DMS79 (cell line): Measurements from ENCODE around the gene SLC25A26.
"Not testable (repeated sequence)": the region's sequence is repeated elsewhere in the genome, so short reads cannot be mapped to it uniquely, and the experiment has no call there.

Experiments used
- DNase-seq: peaks from one replicate; lab custom pipeline; 2025; lab: John Stamatoyannopoulos, UW

SLC25A26 gene

DNA sequence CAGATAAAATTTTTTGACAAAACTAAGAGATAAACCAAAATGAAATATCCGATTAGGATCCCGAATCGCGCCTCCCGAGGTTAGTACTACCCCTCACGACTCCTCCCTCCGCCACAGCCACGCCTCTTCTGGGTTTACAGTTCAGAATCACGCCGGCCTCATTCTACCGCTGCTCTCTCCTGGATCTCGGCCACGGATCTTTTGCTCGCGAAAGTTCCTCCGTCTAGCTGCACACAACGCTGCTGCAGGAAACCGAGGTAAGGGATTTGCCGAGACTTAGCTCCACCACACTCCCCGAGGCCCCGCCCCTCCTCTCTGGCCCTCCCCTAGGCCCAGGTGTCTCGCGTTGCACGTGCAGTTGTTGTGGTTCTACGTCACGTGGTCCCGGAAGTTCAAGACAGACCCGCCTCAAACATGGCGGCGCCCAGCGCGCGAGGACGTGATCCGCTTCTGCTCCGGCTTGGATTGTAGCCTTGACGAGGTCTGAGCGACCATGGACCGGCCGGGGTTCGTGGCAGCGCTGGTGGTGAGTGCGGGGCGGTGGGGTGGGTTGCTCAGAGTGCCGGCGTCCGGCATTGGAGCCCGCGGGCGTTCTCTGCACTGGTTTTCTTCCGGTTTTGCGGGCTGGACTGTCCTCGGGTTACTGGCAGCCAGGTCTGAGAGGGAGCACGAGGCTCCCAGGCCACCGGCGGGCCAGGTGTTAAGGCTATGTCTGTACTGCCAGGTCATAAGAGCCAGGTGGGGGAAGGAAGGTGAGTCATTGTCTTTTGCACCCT lies at the start of gene SLC25A26:
Gene SLC25A26 (plus strand): TSS at position 400 of the 776 bp plus-strand sequence. CDS start 94 bp downstream, at position 494.
- DNase-seq = peak; percentile 77

GRCh38 chr3:66172394-66172793 lies 48.4 kb upstream of the SLC25A26 start:
- DNase-seq = no peak

DNA sequence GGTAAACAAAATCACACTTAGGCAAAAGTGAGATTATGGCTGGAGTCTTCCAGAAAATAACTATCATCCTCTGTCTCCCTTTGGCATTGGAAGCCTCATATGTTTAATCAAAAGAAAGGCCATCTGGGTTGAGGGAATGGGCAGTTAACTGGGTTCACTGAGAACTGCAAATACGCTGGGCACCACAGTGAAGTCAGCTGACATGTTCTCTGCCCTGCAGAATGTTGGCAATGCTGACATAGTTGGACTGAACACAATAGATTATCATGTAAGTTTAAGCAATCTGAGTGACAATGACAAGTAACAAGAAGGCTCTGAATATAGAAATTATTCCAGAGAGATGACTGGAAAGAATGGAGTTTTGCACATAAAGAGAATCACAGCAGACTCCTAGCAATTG lies 43.8 kb upstream of the SLC25A26 start:
- DNase-seq = no peak

DNA sequence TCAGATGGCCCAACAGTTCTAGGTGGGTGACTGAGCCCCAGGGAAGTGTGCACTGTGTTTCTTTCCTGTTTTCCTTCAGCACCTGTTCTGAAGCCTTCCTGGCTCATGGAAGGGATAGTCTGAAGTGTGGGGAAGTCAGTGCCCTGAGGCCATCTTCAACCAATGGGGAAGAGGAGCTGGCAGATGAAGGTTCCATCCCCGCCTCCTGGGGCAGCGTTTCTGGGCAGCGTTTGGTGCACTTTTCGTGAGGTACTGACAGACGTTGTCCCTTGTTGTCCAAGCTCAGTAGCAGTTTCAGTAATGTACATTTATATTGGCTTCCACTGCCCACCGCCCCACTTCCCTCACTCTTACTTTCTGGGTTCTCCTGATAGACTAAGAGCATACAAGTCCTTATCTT lies 42.6 kb upstream of the SLC25A26 start:
- DNase-seq = no peak

GRCh38 chr3:66179793-66180192 lies 41.0 kb upstream of the SLC25A26 start:
- no peak for DNase-seq

DNA sequence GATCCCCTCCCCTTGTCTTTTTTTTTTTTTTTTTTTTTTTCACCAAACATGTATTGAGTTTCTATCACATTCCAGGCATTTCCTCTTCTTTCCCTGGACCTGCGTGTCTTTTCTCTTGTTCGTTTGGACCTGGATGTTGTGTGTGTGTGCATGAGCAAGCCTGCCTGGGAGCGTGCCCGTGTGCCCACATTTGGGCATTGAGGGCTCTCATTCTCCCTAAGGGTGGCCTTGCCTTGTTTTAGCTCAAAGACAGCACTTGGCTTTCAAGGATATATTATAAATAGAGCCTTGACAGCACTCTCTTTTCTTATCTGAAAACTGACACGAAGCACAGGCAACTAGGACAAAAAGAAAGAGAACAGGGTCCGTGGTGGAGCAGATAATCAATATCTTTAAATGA lies 39.0 kb upstream of the SLC25A26 start:
- DNase-seq = no peak

DNA sequence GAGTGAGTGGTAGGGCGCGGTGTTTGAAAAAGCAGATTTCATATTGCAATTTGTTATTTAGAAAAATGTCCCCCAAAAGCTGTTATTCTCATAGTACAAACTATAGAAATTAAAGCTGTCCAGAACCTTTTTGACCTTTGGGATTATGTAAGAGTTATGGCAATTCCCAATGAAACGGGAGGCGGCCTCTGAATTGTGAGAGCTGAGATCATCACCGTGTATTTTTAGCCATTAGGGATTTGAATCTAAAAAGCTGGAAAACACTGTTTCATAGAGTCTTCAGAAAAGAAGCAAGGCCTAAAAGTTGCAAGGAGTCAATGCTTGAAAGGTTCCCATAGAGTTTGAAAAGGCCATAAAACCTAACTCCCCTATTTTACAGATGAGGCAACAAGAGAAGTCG lies 38.6 kb upstream of the SLC25A26 start:
- DNase-seq = no peak

DNA sequence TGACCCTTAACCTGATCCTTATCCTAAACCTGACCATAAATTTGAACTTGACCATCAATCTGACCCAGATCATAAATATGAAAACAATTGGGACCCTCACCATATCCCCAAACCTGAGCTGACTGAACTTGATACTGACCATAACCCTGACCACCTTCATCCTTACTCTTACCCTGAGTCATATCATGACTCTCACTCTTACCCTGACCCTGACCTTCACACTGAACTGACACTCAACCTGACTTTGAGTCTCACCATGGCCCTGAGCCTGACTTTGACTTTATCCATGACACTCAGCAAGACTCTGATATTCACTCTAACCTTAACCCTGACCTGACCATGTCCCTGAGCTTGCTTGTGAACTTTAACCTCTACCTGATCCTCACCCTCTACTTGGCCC lies 34.3 kb upstream of the SLC25A26 start:
- no peak for DNase-seq

DNA sequence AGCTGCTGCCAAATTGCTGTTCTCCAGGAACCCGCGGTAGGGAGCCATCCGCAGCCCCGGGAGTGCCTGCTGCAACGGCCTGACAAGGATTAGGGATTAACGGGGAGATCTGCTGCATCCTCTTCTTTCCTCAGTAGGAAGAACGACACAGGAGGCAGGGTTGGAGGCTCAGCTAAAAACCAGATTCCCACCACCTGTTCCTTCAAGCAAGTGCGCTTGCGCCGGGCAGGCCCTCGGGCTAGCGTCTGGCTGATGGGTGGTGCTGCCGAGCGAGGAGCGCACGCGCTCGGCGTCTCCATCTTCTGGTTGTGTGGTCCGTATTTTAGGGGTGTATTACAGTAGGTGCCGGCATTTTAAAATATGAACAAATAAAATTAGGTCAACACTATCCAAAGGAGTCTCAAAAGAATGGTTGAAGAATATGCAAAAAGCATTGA lies 25.4 kb upstream of the SLC25A26 start:
- DNase-seq = peak; percentile 12

DNA sequence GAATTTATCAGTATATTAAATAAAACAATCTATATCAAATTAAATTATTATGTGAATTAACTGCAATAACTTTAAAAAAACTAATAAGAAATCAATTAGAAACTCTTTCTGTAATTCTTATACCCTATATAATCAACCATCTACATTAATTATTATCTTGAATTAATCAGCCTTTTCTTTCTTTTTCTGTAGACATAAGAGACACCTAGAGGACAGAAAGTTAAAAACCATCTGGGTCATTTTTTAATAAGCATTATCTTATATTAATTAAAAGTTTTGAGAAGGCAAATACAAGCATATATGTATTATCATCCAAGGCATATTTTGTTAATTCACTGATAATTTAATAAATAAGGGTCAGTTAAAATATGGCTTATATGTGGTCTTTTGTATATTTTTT lies 24.2 kb upstream of the SLC25A26 start:
- DNase-seq = no peak

DNA sequence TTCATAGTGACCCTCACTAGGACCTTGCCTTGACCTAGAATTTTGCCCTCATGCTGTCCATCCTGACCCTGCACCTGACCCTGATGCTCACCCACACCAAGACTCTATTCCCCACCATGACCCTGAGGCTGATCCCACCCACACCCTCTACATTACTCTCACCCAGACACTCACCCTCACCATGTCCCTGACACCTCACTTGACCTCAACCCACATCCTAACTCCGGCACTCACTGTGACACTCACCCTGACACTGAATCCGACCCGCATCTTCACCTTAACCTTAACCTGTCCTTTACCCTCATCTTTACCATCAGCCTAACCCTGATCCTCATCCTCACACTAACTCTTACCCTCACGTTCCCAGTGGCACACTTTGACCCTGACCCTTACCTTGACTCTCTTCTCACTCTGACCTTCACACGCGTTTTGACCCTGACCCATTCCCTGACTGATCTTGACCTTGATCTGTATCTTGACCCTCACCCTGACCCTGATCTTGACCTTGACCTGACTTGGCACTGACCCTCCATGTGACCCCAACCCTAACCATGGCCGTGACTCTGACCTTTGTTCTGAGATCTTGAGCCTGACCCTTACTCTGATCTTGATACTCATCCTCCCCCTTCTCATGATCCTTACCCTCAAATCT lies 22.2 kb upstream of the SLC25A26 start:
- DNase-seq = no peak

- DNase-seq = no peak
Observed at GRCh38 chr3:66199089-66199473, 21.7 kb upstream of the SLC25A26 start.

DNA sequence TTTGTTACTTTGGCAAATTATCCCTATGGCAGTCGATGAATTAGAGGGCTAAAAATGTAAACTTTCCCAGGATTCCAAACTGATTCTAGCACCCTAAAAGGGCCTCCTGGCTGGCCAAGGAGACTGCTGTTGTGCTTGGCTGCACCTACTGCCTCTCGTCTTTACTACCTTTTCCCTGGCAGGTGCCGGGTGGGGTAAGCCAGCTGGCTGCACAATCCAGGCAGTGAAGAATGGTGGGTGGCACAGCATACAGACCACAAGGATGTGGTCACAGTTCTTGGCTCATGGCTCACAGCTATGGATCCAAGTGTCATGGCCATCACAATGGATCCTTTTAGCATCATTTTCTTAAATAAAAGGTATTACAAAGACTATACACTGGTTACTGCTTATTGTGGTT lies 20.7 kb upstream of the SLC25A26 start:
- no peak for DNase-seq

DNA sequence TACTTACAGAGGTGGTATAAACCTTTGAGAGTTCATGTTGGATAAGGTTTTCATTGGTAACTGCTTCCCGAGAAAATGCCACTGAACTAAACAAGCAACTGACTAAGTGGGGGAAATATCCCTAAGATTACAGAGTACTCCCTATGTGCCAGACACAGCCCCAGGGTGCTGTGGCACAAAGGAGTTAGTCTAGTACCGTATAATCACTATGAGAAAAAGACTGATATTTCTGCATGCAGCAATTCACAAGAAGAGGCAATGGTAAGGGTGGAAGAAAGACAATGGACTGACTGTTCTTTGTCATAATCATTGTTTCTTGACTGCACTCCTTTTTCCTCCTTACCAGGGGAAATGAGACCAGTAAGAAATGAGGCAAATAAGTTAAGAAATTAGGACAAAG lies 20.0 kb upstream of the SLC25A26 start:
- no peak for DNase-seq

DNA sequence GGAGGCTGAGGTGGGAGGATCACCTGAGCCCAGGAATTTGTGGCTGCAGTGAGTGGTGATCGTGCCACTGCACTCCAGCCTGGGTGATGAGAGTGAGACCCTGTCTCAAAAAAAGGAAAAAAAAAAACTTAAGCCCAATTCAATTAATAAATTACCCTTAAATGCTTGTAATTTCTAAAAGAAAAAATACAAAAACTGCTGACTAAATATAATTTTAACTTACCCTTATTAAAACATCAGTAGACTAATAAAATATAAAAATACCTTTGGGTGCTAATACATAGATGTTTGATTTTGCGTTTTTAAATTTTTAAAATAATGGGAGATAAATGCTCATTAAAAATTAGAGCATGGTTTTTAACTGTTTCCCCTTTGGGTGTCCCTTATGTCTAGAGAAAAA lies 17.5 kb upstream of the SLC25A26 start:
- DNase-seq = no peak

GRCh38 chr3:66206806-66207205 lies 14.0 kb upstream of the SLC25A26 start:
- DNase-seq = no peak

DNA sequence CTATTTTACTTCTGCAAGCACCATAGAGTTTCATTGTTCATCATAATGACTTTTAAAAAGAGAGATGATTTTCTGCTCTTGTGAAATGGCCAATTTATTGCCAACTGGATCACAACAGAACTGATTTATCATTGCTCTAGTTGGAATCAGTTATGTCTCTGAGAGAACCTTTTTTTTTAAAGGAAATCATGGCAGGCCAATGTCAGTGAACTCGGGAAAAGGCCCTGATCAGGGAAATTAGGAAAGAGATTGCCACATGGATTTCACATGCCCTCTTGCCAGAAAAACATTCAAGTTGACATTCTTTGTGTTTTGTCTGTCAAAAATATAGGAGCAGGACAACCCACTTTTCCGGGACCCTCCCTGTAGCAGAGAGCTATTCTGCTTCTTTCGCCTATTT lies 12.6 kb upstream of the SLC25A26 start:
- DNase-seq = no peak

- DNase-seq = no peak
Observed at GRCh38 chr3:66210687-66211295, 10.0 kb upstream of the SLC25A26 start.

DNA sequence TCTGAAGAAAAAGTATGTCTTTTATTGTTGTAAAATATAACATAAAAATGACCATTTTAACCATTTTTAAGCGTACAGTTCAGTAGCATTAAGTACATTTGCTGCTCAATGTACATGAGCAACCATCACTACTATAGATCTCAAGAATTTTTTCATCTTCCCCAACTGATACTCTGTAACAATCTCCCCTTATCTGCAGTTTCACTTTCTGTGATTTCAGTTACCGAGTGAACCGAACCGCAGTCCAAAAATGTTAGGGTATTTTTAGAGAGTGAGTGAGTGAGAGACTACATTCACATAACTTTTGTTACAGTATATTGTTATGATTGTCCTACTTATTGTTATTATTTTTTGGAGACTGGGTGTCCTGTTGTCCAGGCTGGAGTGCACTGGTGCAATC lies 9.0 kb upstream of the SLC25A26 start:
- DNase-seq = no peak

DNA sequence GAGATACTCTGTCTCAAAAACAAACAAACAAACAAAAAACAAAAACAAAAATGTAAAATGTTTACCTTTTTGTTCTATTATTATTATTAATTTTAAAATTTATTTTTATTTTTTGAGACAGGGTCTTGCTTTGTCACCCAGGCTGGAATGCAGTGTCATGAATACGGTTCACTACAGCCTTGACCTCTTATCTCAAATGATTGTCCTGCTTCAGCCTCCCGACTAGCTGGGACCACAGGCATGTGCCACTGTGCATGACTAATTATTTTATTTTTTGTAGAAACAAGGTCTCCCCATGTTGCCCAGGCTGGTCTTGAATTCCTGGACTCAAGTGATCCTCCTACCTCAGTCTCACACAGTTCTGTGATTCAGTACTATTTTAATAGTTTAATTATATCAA lies 5.7 kb upstream of the SLC25A26 start:
- no peak for DNase-seq

GRCh38 chr3:66220066-66220465 lies 735 bp upstream of the SLC25A26 start:
- DNase-seq = no peak

DNA sequence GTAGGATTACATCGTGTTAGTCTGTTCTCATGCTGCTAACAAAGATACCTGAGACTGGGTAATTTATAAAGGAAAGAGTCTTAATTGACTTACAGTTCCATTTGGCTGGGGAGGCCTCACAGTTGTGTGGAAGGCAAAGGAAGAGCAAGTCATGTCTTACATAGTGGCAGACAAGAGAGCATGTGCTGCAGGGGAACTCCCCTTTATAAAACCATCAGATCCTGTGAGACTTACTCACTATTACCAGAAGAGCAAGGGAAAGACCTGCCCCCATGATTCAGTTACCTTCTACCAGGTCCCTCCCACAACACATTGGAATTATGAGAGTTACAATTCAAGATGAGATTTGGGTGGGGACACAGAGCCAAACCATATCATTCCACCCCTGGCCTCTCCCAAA lies 3.4 kb downstream of the SLC25A26 start:
- DNase-seq = no peak

DNA sequence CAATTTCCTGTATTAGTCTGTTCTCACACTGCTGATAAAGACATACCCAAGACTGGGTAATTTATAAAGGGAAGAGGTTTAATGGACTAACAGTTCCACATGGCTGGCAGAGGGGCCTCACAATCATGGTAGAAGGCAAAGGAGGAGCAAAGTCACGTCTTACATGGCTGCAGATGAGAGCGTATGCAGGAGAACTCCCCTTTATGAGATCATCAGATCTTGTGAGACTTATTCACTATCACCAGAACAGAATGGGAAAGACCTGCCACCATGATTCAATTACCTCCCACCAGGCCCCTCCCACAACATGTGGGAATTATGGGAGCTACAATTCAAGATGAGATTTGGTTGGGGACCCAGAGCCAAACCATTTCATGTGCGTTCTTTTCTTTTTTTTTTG lies 5.3 kb downstream of the SLC25A26 start:
- not testable (repeated sequence) for DNase-seq
